IMR-90 (cell line): ENCODE results near the gene FRYL. TPM values are rescaled to one million over a fixed set of nuclear protein-coding genes. Genes with fewer than 3 reads are reported as not detected.

Experiments
- ATAC-seq: fragments of 200-7000 bp; cut with Tn5 transposase; 2 replicates; pipeline ENCODE4 v1.9.1; 2020; ENCODE audit warnings: low read depth, mild to moderate bottlenecking, moderate library complexity
- BruUV-seq: library from RNA; stranded (reverse); fragments of 400-500 nt; replicated peaks from 2 replicates; lab custom pipeline; 2021; lab: Mats Ljungman, UMichigan
- CTCF ChIA-PET: fragments of 300-600 bp; formaldehyde crosslinking; extraction: SDS; loops from one replicate; lab custom pipeline; 2021; ENCODE audit warnings: antibody characterized with exemption; lab: Yijun Ruan, JAX
- POLR2A ChIA-PET: fragments of 300-600 bp; sonication (Branson Sonifier 250); formaldehyde crosslinking; loops from one replicate; lab custom pipeline; 2022; ENCODE audit warnings: antibody characterized with exemption; ENCODE audit not compliant: unreplicated experiment; lab: Charles Lee
- DNase-seq: peaks from one replicate; pipeline ENCODE4 v3.0.0; 2013
- H2AFZ ChIP-seq: replicated peaks from 2 replicates; pipeline ENCODE3; 2013; ENCODE audit warnings: low read length, mild to moderate bottlenecking; ENCODE audit not compliant: poor library complexity
- H2AK5ac ChIP-seq: 2 replicates; pipeline ENCODE4 v1.6.1; 2013; ENCODE audit warnings: low read depth, low read length, inconsistent platforms
- H2AK9ac ChIP-seq: replicated peaks from 2 replicates; pipeline ENCODE3; 2013; ENCODE audit warnings: mild to moderate bottlenecking, low read depth, low read length, moderate library complexity; ENCODE audit not compliant: poor library complexity
- H2BK120ac ChIP-seq: 2 replicates; pipeline ENCODE4 v1.6.1; 2013; ENCODE audit warnings: low read depth, low read length, inconsistent platforms
- H2BK15ac ChIP-seq: 3 replicates; pipeline ENCODE4 v1.6.1; 2013; ENCODE audit warnings: low read depth, low read length, inconsistent platforms
- H2BK20ac ChIP-seq: 2 replicates; pipeline ENCODE4 v1.6.1; 2013; ENCODE audit warnings: low read depth, mild to moderate bottlenecking, inconsistent platforms, low read length, moderate library complexity
- H2BK5ac ChIP-seq: 2 replicates; pipeline ENCODE4 v1.6.1; 2013; ENCODE audit warnings: mild to moderate bottlenecking, low read depth, low read length, inconsistent platforms; ENCODE audit not compliant: poor library complexity, severe bottlenecking
- H3K14ac ChIP-seq: replicated peaks from 2 replicates; pipeline ENCODE4 v1.6.1; 2013; ENCODE audit warnings: low read depth, low read length, inconsistent platforms
- H3K18ac ChIP-seq: 2 replicates; pipeline ENCODE4 v1.6.1; 2013; ENCODE audit warnings: low read depth, low read length, control low read depth
- H3K23ac ChIP-seq: 2 replicates; pipeline ENCODE4 v1.6.1; 2013; ENCODE audit warnings: low read depth, low read length, inconsistent platforms
- H3K27ac ChIP-seq: 2 replicates; pipeline ENCODE4 v1.5.1; 2013; ENCODE audit warnings: mild to moderate bottlenecking, control low read depth, low read length; ENCODE audit not compliant: insufficient read depth
- H3K27me3 ChIP-seq: 2 replicates; pipeline ENCODE4 v1.6.1; 2013; ENCODE audit warnings: low read length; ENCODE audit not compliant: control insufficient read depth, insufficient read depth
- H3K36me3 ChIP-seq: 2 replicates; pipeline ENCODE4 v1.6.1; 2013; ENCODE audit warnings: low read length, mixed read lengths; ENCODE audit not compliant: control insufficient read depth, insufficient read depth
- H3K4ac ChIP-seq: 2 replicates; pipeline ENCODE4 v1.6.1; 2013; ENCODE audit warnings: low read depth, low read length, inconsistent platforms
- H3K4me1 ChIP-seq: 2 replicates; pipeline ENCODE4 v1.6.1; 2013; ENCODE audit warnings: low read length, mixed read lengths; ENCODE audit not compliant: control insufficient read depth, insufficient read depth
- H3K4me2 ChIP-seq: 2 replicates; pipeline ENCODE4 v1.6.1; 2013; ENCODE audit warnings: low read depth, mild to moderate bottlenecking, control low read depth, low read length, moderate library complexity
- H3K4me3 ChIP-seq: 2 replicates; pipeline ENCODE4 v1.5.1; 2013; ENCODE audit warnings: low read depth, mild to moderate bottlenecking, control low read depth, low read length, moderate library complexity; ENCODE audit not compliant: insufficient read depth
- H3K56ac ChIP-seq: 2 replicates; pipeline ENCODE4 v1.6.1; 2013; ENCODE audit warnings: low read length, inconsistent platforms; ENCODE audit not compliant: insufficient read depth; ENCODE audit errors: extremely low read depth
- H3K79me1 ChIP-seq, 2 experiments: 2 replicates each; pipeline ENCODE4 v1.6.1; 2013; ENCODE audit warnings: low read length in 2 of 2, inconsistent platforms in 1 of 2, low read depth in 1 of 2
- H3K9ac ChIP-seq: 2 replicates; pipeline ENCODE4 v1.6.1; 2013; ENCODE audit warnings: low read depth, low read length, control low read depth
- H3K9me1 ChIP-seq: 2 replicates; pipeline ENCODE4 v1.6.1; 2013; ENCODE audit warnings: low read length, inconsistent platforms; ENCODE audit not compliant: insufficient read depth
- H3K9me3 ChIP-seq: 2 replicates; pipeline ENCODE4 v1.6.1; 2013; ENCODE audit warnings: low read length; ENCODE audit not compliant: control insufficient read depth, insufficient read depth
- H4K20me1 ChIP-seq: 2 replicates; pipeline ENCODE4 v1.6.1; 2013; ENCODE audit warnings: low read length, inconsistent platforms; ENCODE audit not compliant: insufficient read depth
- H4K5ac ChIP-seq: 2 replicates; pipeline ENCODE4 v1.6.1; 2013; ENCODE audit warnings: mild to moderate bottlenecking, low read depth, low read length, control low read depth
- H4K8ac ChIP-seq, 2 experiments: 2 replicates each; pipeline ENCODE4 v1.6.1; 2013; ENCODE audit warnings: low read depth in 2 of 2, low read length in 2 of 2, control low read depth in 1 of 2, inconsistent platforms in 1 of 2
- H4K91ac ChIP-seq: 2 replicates; pipeline ENCODE4 v1.6.1; 2013; ENCODE audit warnings: low read depth, low read length, inconsistent platforms; ENCODE audit not compliant: insufficient read depth
- BHLHE40 ChIP-seq: fragments of 150-350 bp; IDR thresholded peaks from 2 replicates; pipeline ENCODE4 v1.6.1; 2016; ENCODE audit warnings: mild to moderate bottlenecking, low read depth, low read length
- CTCF ChIP-seq: conservative IDR thresholded peaks from 2 replicates; pipeline ENCODE4 v1.5.1; 2012; ENCODE audit warnings: mild to moderate bottlenecking, low read depth, low read length, improper control_type of control experiment
- MAFK ChIP-seq: IDR thresholded peaks from 2 replicates; pipeline ENCODE4 v1.6.1; 2012; ENCODE audit warnings: low read depth, low read length, improper control_type of control experiment
- MAZ ChIP-seq: IDR thresholded peaks from 2 replicates; pipeline ENCODE4 v1.6.1; 2012; ENCODE audit warnings: low read depth, mild to moderate bottlenecking, low read length, improper control_type of control experiment, moderate library complexity, borderline replicate concordance
- MXI1 ChIP-seq: IDR thresholded peaks from 2 replicates; pipeline ENCODE4 v1.6.1; 2012; ENCODE audit warnings: low read depth, mild to moderate bottlenecking, low read length, moderate library complexity, borderline replicate concordance
- POLR2A ChIP-seq: IDR thresholded peaks from 2 replicates; pipeline ENCODE4 v1.6.1; 2012; ENCODE audit warnings: mild to moderate bottlenecking, low read depth, low read length
- RAD21 ChIP-seq: IDR thresholded peaks from 2 replicates; pipeline ENCODE4 v1.6.1; 2012; ENCODE audit warnings: low read length, improper control_type of control experiment
- SMC3 ChIP-seq: fragments of 150-350 bp; IDR thresholded peaks from 2 replicates; pipeline ENCODE4 v1.6.1; 2016; ENCODE audit warnings: low read depth, mild to moderate bottlenecking, antibody characterized with exemption, low read length, moderate library complexity
- WGBS, 2 experiments: methylation state at CpG; one replicate each; pipeline versions ENCODE4 v1.1.5 to v1.1.7; 2013; ENCODE audit warnings: missing lambda C conversion rate in 2 of 2; ENCODE audit not compliant: insufficient read length in 1 of 2; ENCODE audit errors: extremely low coverage in 2 of 2; 5-methylcytosine and 5-hydroxymethylcytosine counted together
- dilution Hi-C: fragments of 300-500 bp; cut with HindIII; formaldehyde crosslinking; loops from one replicate; pipeline ENCODE4 v1.14.3; 2018; ENCODE audit warnings: low sequenced_read_pairs; ENCODE audit not compliant: unreplicated experiment
- in situ Hi-C: fragments of 300-500 bp; cut with MboI; formaldehyde crosslinking; loops from 3 replicates; pipeline ENCODE4 v1.14.3; 2019; ENCODE audit warnings: low sequenced_read_pairs, inconsistent platforms, mixed read lengths
- intact Hi-C: fragments of 100-400 bp; cut with micrococcal nuclease; formaldehyde crosslinking; loops from 2 replicates; pipeline ENCODE4 v1.10.0; 2022
- polyA plus RNA-seq, 3 experiments: library from polyadenylated mRNA; depleted of rRNA; stranded (reverse); fragments of >200 nt; gene quantifications; 2 replicates each; pipeline ENCODE4 v1.2.3, GENCODE V29; 2012; ENCODE audit warnings: low replicate concordance in 1 of 3
- total RNA-seq: library from RNA; depleted of rRNA; stranded (reverse); fragments of >200 nt; gene quantifications from 2 replicates; pipeline ENCODE4 v1.2.3, GENCODE V29; 2012

The FRYL gene
- total and polyA plus RNA-seq, 2 of the 4 experiments (the other 2 are of a cell fraction) = 9.9 to 77.4 TPM

GRCh38 chr4:48667148-48667547 lies 112.9 kb downstream of the FRYL start:
- H2AFZ ChIP-seq = no peak overlapping the region
- no peak overlapping the region for H3K27ac ChIP-seq
- H3K79me1 ChIP-seq = peaks cover 31 to 47% of the 10 kb centered on the region in 2 experiments
- 0 out of 2 replicates have a peak, but pooled peaks cover 1% of the 10 kb centered on the region for H3K36me3 ChIP-seq
- no peak overlapping the region for H3K56ac ChIP-seq
- no peak overlapping the region for H3K23ac ChIP-seq
- no peak overlapping the region for H3K9ac ChIP-seq
- no peak for TF ChIP-seq POLR2A
- TF ChIP-seq MAFK = no peak
- no peak for TF ChIP-seq MAZ
- no peak for TF ChIP-seq SMC3
- no peak for TF ChIP-seq MXI1
- no peak for TF ChIP-seq CTCF
- TF ChIP-seq RAD21 = no peak
- no peak for TF ChIP-seq BHLHE40
- in situ Hi-C loops = no loop called here
- dilution Hi-C loops = no loop called here
- ATAC-seq (no peak), DNase-seq (no peak)
- BruUV-seq = no TSS peak
- H2BK15ac ChIP-seq = no peak overlapping the region
- H2AK5ac ChIP-seq = no peak overlapping the region
- WGBS, 2 experiments = no CpG with 5 or more reads among the region's 2 CpGs
- H3K27me3 ChIP-seq = no peaks in the 10 kb centered on the region
- H2BK20ac ChIP-seq = no peak overlapping the region
- H3K18ac ChIP-seq = no peak overlapping the region
- POLR2A ChIA-PET = no interaction called here
- H3K14ac ChIP-seq = no peak overlapping the region
- H3K9me1 ChIP-seq = no peaks in the 10 kb centered on the region
- no peak overlapping the region for H4K91ac ChIP-seq
- no peak overlapping the region for H2BK5ac ChIP-seq
- H4K5ac ChIP-seq = no peak overlapping the region
- CTCF ChIA-PET = no interaction called here
- H3K4me2 ChIP-seq = no peak overlapping the region
- no peak overlapping the region for H2BK120ac ChIP-seq
- H3K4me3 ChIP-seq = no peak overlapping the region
- peaks cover 13% of the 10 kb centered on the region; the same call in 1 of the 2 replicates for H4K20me1 ChIP-seq
- H2AK9ac ChIP-seq = no peak overlapping the region
- no peaks in the 10 kb centered on the region; the same call in 1 of the 2 replicates for H3K4me1 ChIP-seq
- H3K9me3 ChIP-seq = no peaks in the 10 kb centered on the region
- no peak overlapping the region for H4K8ac ChIP-seq
- intact Hi-C loops = no loop called here
- H3K4ac ChIP-seq = no peak overlapping the region
